H1 (cell line): ENCODE results near the gene CNKSR2.

Source experiments
- CTCF ChIP-seq, 3 experiments: IDR thresholded peaks; 1 replicate in 2 of 3; 2 replicates in 1 of 3; pipeline versions ENCODE4 v1.5.1 to v1.6.1; 2011; ENCODE audit warnings: low read length in 3 of 3, mild to moderate bottlenecking in 3 of 3, inconsistent platforms in 2 of 3, low read depth in 1 of 3, moderate library complexity in 1 of 3; ENCODE audit not compliant: insufficient read depth in 1 of 3; ENCODE audit errors: control extremely low read depth in 1 of 3
- NRF1 ChIP-seq: IDR thresholded peaks from 2 replicates; pipeline ENCODE4 v1.6.1; 2011; ENCODE audit warnings: mild to moderate bottlenecking, low read depth, low read length, improper control_type of control experiment
- POLR2A ChIP-seq, 2 experiments: IDR thresholded peaks; 1 replicate in 1 of 2; 2 replicates in 1 of 2; pipeline ENCODE4 v1.6.1; 2011; ENCODE audit warnings: low read depth in 2 of 2, low read length in 2 of 2, mild to moderate bottlenecking in 2 of 2; ENCODE audit errors: control extremely low read depth in 1 of 2

GRCh38 chrX:21374994-21375707 lies 933 bp downstream of the CNKSR2 start:
- TF ChIP-seq CTCF (IDR thresholded peaks at IDR 0.05; ENCODE audit: control extremely low read depth in 1 of 3, insufficient read depth in 1 of 3, low read depth in 1 of 3, low read length in 3 of 3): no peak
- no peak for TF ChIP-seq POLR2A (IDR thresholded peaks at IDR 0.05; ENCODE audit: control extremely low read depth in 1 of 2, low read depth in 2 of 2, low read length in 2 of 2)
- TF ChIP-seq NRF1: no peak
